Prostate gland (tissue), 2 donors: ENCODE measurements around the gene SREBF2.

Source experiments
- CTCF ChIP-seq, 4 experiments: fragments of 200-600 bp in 2 of 4; fragments of 450-650 bp in 2 of 4; sonication (generic) in 2 of 4; IDR thresholded peaks; 1 replicate in 3 of 4; 2 replicates in 1 of 4; pipeline ENCODE4 v1.5.1; 2016 to 2019; ENCODE audit warnings: antibody characterized with exemption in 4 of 4, mild to moderate bottlenecking in 2 of 4, moderate library complexity in 2 of 4
- POLR2A ChIP-seq: fragments of 450-650 bp; IDR thresholded peaks from one replicate; pipeline ENCODE4 v1.6.1; 2016; ENCODE audit warnings: antibody characterized with exemption, mild to moderate bottlenecking
- POLR2AphosphoS5 ChIP-seq: sonication (generic); formaldehyde crosslinking; IDR thresholded peaks from one replicate; pipeline ENCODE4 v1.6.1; 2017; ENCODE audit warnings: antibody characterized with exemption

DNA sequence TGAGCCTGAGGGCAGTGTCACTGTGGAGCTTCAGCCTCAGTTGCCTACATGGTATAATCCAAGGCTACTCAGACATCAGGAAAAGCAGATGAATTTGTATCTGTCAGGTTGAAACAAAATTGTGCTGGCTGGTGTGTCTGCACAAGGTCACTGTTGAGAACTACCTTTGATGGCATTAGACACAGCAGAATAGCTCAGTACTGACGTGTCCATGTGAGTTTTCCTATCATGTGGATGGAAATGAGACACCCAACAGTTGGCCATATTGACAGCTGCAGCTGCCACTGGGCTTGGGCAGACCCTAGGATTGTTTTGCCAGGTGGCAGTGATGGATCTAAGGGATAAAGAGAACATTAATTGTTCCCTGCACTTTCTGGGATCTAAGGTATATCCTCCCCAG lies 16.7 kb upstream of the SREBF2 start:
- TF ChIP-seq CTCF (IDR thresholded peaks at IDR 0.05) (no peak), POLR2A (no peak), POLR2AphosphoS5 (no peak)
